Islet of Langerhans (tissue), 1 donor: ENCODE data around the gene OR6C65.

ENCODE experiments used
- FAIRE-seq: peaks from one replicate; lab custom pipeline; 2011; peaks lifted over from hg19 to GRCh38; lab: Jason Lieb, UNC

OR6C65 gene

GRCh38 chr12:55446326-55446725, 46.0 kb downstream of the OR6C65 start:
- no peak for FAIRE-seq

GRCh38 chr12:55448825-55449224, 48.5 kb downstream of the OR6C65 start:
- FAIRE-seq = no peak
